Activated CD8-positive, alpha-beta T cell treated with anti-CD3 and anti-CD28 coated beads for 36 hours (primary cell): ENCODE measurements around the gene RIN3. TPM values are rescaled to one million over a fixed set of nuclear protein-coding genes. Genes with fewer than 3 reads are reported as not detected.

Experiments
- ATAC-seq: fragments of 200-7000 bp; cut with Tn5 transposase; one replicate; pipeline ENCODE4 v1.10.0; 2021; ENCODE audit warnings: mild to moderate bottlenecking, moderate library complexity
- CTCF ChIA-PET: fragments of 350-600 bp; sonication (Branson Sonifier 250); formaldehyde crosslinking; loops from one replicate; lab custom pipeline; 2021; ENCODE audit warnings: antibody characterized with exemption; lab: Charles Lee
- POLR2A ChIA-PET: fragments of 350-600 bp; sonication (Branson Sonifier 250); formaldehyde crosslinking; loops from one replicate; lab custom pipeline; 2021; ENCODE audit warnings: antibody characterized with exemption; lab: Charles Lee
- DNase-seq: peaks from one replicate; pipeline ENCODE4 v3.0.0-alpha.2; 2020
- H3K27ac Mint-ChIP-seq: one replicate; pipeline ENCODE4 v1.8.0; 2021; ENCODE audit warnings: mild to moderate bottlenecking, mixed read lengths
- H3K27me3 Mint-ChIP-seq: one replicate; pipeline ENCODE4 v1.8.0; 2021; ENCODE audit warnings: mixed read lengths
- H3K36me3 Mint-ChIP-seq: one replicate; pipeline ENCODE4 v1.8.0; 2021; ENCODE audit warnings: low read depth, mixed read lengths
- H3K4me1 Mint-ChIP-seq: one replicate; pipeline ENCODE4 v1.8.0; 2021; ENCODE audit warnings: low read depth, mixed read lengths
- H3K4me3 Mint-ChIP-seq: one replicate; pipeline ENCODE4 v1.8.0; 2021; ENCODE audit warnings: mild to moderate bottlenecking, moderate library complexity, mixed read lengths
- H3K9me3 Mint-ChIP-seq: one replicate; pipeline ENCODE4 v1.8.0; 2021; ENCODE audit warnings: mixed read lengths
- intact Hi-C: fragments of 100-400 bp; cut with micrococcal nuclease; formaldehyde crosslinking; loops from one replicate; pipeline ENCODE4 v1.10.0; 2022
- total RNA-seq, 2 experiments: library from RNA; stranded (reverse); gene quantifications; one replicate each; pipeline ENCODE4 v1.2.3, GENCODE V29; 2021
- TF ChIP-seq, protein P1 (sequence below): fragments of 200-600 bp; IDR thresholded peaks from one replicate; pipeline ENCODE4 v1.8.0; 2022; ENCODE audit warnings: antibody characterized with exemption, mild to moderate bottlenecking

Gene RIN3
- total RNA-seq, 2 experiments from 2014 or later, result 61.3 to 62.4 TPM

DNA sequence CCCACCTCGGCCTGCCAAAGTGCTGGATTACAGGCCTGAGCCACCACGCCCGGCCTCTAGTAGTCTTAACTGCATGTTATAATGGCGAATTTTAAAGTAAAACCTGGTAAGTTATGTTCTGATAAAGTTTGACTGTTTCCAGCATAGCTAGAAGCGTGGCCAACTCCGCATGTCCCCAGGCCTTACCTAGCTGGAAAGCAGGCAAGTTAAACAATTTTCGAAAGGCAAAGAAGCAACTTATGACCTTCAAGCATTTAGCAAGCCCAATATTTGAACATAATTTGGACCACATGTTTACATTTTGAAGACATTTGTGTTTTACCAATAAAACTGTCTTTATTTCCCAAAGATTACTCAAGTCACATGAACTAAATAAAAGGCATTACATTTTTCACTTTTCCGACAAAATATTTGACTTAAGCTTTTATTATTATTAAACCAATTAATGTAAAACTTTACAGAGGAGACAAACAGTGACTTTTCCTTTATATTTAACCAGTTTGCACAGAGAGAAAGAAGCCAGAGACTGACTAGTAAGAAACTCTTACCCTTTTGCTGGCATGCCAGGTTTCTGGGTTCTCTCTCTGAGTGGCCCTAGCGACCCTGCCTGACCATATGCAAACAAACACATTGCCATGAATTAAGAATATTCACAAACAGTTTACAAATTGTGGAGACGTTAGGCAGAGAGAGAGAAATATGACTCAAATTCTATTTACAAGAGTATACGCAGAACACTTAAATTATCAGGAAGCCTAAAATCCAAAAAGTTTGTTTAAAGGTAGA, 106.3 kb downstream of the RIN3 start:
- peaks cover 64% of the 10 kb centered on the region for H3K36me3 Mint-ChIP-seq
- intact Hi-C loops, result loop anchor here (5.0 kb wide), 1 partner anchor 32 kb away; no protein-coding TSS in a partner anchor
- ATAC-seq (no peak), DNase-seq (no peak)
- TF ChIP-seq, protein P1, sequence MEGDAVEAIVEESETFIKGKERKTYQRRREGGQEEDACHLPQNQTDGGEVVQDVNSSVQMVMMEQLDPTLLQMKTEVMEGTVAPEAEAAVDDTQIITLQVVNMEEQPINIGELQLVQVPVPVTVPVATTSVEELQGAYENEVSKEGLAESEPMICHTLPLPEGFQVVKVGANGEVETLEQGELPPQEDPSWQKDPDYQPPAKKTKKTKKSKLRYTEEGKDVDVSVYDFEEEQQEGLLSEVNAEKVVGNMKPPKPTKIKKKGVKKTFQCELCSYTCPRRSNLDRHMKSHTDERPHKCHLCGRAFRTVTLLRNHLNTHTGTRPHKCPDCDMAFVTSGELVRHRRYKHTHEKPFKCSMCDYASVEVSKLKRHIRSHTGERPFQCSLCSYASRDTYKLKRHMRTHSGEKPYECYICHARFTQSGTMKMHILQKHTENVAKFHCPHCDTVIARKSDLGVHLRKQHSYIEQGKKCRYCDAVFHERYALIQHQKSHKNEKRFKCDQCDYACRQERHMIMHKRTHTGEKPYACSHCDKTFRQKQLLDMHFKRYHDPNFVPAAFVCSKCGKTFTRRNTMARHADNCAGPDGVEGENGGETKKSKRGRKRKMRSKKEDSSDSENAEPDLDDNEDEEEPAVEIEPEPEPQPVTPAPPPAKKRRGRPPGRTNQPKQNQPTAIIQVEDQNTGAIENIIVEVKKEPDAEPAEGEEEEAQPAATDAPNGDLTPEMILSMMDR, result no peak
- H3K27ac Mint-ChIP-seq, result no peak overlapping the region
- no peak overlapping the region for H3K4me3 Mint-ChIP-seq
- ChIA-PET CTCF (interaction anchor here (1.2 to 1.8 kb wide), 2 partner anchors 61 to 67 kb away, joined by 3 to 4 read pairs; no protein-coding TSS in a partner anchor), POLR2A (interaction anchor here (0.7 kb wide), 1 partner anchor 14 kb away, joined by 3 read pairs; no protein-coding TSS in a partner anchor)
- H3K4me1 Mint-ChIP-seq, result peaks cover 23% of the 10 kb centered on the region
- no peaks in the 10 kb centered on the region for H3K27me3 Mint-ChIP-seq
- H3K9me3 Mint-ChIP-seq, result peaks cover 16% of the 10 kb centered on the region

GRCh38 chr14:92622311-92622710, 108.7 kb downstream of the RIN3 start:
- H3K27me3 Mint-ChIP-seq, result no peaks in the 10 kb centered on the region
- H3K36me3 Mint-ChIP-seq, result peaks cover 69% of the 10 kb centered on the region
- TF ChIP-seq, protein P1, result no peak
- ChIA-PET POLR2A (no interaction called here), CTCF (no interaction called here)
- no peak overlapping the region for H3K4me3 Mint-ChIP-seq
- peaks cover 3% of the 10 kb centered on the region for H3K4me1 Mint-ChIP-seq
- H3K9me3 Mint-ChIP-seq, result peaks cover 24% of the 10 kb centered on the region
- ATAC-seq (no peak), DNase-seq (no peak)
- intact Hi-C loops, result no loop called here
- no peak overlapping the region for H3K27ac Mint-ChIP-seq

DNA sequence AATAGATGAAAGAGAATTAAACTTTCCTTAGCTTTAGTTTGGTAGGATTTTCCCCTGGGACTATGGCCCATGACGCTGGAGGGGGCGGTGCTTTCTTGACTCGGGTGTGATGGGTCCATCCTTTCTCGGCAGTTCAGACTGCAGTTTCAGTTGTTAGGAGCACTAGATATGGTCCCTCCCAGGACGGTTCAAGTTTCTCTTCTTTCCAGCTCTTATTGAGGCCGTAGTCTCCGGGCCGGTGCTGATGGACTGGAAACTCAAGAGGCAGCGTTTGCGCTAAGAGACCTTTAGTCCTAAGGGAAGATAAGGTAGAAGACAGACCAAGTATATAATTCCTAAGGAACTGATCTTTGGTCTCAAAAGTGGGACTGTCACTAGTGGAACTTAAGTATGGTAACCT, 111.2 kb downstream of the RIN3 start:
- CTCF ChIA-PET, result interaction anchor here (1.2 to 1.7 kb wide), 2 partner anchors 11 to 62 kb away, joined by 3 to 4 read pairs; no protein-coding TSS in a partner anchor
- H3K9me3 Mint-ChIP-seq, result peaks cover 33% of the 10 kb centered on the region

GRCh38 chr14:92625213-92625612, 111.6 kb downstream of the RIN3 start:
- no peak overlapping the region for H3K4me3 Mint-ChIP-seq
- ATAC-seq (no peak), DNase-seq (no peak)
- H3K4me1 Mint-ChIP-seq, result peaks cover 9% of the 10 kb centered on the region
- no peak overlapping the region for H3K27ac Mint-ChIP-seq
- H3K27me3 Mint-ChIP-seq, result no peaks in the 10 kb centered on the region
- H3K9me3 Mint-ChIP-seq, result peaks cover 33% of the 10 kb centered on the region
- TF ChIP-seq, protein P1, result no peak
- peaks cover 72% of the 10 kb centered on the region for H3K36me3 Mint-ChIP-seq
- intact Hi-C loops, result no loop called here
- CTCF ChIA-PET, result interaction anchor here (1.1 to 1.2 kb wide), 2 partner anchors 12 to 55 kb away, joined by 4 read pairs; no protein-coding TSS in a partner anchor
- POLR2A ChIA-PET, result no interaction called here

More for the DNA sequence above, 111.2 kb downstream of the RIN3 start:
- POLR2A ChIA-PET, result interaction anchor here (0.6 kb wide), 1 partner anchor 74 kb away, joined by 3 read pairs; no protein-coding TSS in a partner anchor
- Mint-ChIP-seq H3K4me3 (no peak overlapping the region), H3K27me3 (no peaks in the 10 kb centered on the region), H3K36me3 (peaks cover 75% of the 10 kb centered on the region), H3K4me1 (peaks cover 9% of the 10 kb centered on the region), H3K27ac (no peak overlapping the region)
- TF ChIP-seq, protein P1, result no peak
- intact Hi-C loops, result no loop called here
- ATAC-seq (no peak), DNase-seq (no peak)

DNA sequence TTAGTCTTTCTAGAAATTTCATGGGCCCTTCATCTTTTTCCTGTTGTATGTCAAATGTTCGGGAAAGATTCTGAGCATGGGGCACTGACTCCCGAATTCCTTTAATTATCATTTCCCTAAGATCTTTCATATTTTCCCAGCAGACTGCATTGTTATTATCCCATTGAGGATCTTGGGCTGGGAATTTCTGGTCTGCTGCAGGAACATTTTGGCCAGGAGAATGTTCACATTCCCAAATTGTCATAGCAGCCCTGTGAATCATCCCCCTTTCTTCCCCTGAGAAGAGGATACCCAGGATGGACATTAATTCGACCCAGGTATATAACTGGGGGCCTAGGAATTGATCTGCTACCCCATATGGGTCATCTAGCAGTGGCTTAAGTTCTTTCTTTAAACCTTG, 112.5 kb downstream of the RIN3 start:
- H3K9me3 Mint-ChIP-seq, result peaks cover 31% of the 10 kb centered on the region
- H3K36me3 Mint-ChIP-seq, result peaks cover 69% of the 10 kb centered on the region
- TF ChIP-seq, protein P1, result no peak
- CTCF ChIA-PET, result interaction anchor here (1.1 kb wide), 1 partner anchor 55 kb away, joined by 4 read pairs; no protein-coding TSS in a partner anchor
- POLR2A ChIA-PET, result no interaction called here
- no peak overlapping the region for H3K27ac Mint-ChIP-seq
- no peak for ATAC-seq
- no peaks in the 10 kb centered on the region for H3K27me3 Mint-ChIP-seq
- intact Hi-C loops, result no loop called here
- H3K4me1 Mint-ChIP-seq, result peaks cover 9% of the 10 kb centered on the region
- H3K4me3 Mint-ChIP-seq, result no peak overlapping the region
- no peak for DNase-seq
